Stimulated activated CD8-positive, alpha-beta memory T cell treated with anti-CD3 and anti-CD28 coated beads, Interleukin-7, amount 100 ng/mL, for 4 hours (primary cell): ENCODE measurements around the gene CDC42BPA.
A peak's percentile ranks its signal among the peaks of the same experiment; 100 is the strongest.

Experiments
- DNase-seq, 2 donors: peaks; one replicate each; pipeline ENCODE4 v3.0.0-alpha.2; 2020; ENCODE audit warnings: low read depth in 2 of 2

Gene CDC42BPA

DNA sequence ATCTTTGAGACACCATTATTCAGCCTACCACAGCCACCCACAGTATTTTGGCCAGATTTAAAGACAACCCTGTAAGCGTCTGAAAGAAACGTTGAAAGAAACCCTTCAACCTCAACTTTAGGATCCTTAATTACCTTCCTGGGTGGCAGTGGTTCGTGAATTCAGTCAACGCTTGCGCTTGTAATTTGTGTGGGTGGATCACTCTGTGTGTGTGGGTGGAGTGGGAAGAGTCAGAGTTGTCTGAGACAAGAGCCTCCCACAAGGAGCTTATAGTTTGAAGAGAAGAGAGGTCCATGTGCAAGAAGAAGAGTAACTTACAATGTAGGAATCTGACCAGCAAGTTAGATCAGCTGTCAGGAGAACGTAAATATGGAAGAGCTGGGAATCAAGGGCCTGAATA lies 369.8 kb downstream of the CDC42BPA start:
- no peak for DNase-seq

DNA sequence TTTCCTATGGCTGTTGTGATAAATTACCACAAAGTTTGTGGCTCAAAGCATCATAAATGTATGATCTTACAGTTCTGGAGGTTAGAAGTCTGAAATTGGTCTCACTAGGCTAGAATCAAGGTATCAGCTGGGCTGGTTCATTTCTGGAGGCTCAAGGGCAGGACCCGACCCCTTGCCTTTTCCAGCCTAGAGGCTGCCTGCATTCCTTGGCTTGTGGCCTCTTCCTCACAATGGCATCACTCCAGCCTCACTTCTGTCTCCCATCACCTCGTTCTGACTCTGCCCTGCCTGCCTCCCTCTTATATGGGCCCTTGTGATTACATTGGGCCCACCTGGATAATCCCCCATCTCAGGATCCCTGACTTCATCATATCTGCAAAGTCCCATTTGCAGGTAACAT lies 370.2 kb downstream of the CDC42BPA start:
- DNase-seq: no peak

DNA sequence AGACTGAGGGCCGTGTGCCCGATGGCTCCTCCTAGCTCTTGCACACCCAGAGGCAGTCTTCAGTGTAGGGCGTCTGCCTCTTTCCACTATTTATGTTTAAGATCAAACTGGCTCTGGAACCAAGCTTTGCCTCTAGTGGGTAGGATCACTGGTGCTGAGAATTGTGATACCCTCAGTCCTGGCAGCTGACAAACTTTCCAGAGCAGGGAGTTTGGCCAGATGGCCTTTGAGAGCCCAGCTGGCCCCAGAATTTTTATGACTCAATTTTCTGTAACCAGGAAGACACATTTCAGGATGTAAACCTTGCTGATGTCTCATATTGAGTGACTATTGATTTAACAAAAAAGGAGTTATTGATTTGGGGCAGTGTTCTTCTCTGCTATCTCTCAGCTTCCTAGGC lies 371.5 kb downstream of the CDC42BPA start:
- no peak for DNase-seq

DNA sequence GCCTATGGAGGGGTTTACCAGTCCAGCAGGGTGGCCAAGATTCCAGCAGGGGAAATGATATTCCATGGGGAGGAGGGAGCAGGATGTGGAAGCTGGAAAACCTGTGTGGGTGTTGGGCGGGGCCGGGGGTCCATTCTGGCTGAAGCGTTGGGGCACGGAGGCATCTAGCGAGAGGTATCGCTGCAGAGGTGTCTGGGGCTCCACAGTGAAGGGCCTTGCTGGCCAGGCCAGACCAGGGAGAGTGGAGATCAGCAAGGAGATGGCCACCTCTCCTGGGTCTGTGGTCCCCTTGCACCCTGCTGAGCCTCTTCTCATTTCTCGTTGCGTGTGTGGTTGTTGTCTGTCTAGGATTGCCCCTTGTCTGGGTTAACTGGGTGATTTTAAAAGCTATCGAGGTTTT lies 372.0 kb downstream of the CDC42BPA start:
- DNase-seq: no peak

DNA sequence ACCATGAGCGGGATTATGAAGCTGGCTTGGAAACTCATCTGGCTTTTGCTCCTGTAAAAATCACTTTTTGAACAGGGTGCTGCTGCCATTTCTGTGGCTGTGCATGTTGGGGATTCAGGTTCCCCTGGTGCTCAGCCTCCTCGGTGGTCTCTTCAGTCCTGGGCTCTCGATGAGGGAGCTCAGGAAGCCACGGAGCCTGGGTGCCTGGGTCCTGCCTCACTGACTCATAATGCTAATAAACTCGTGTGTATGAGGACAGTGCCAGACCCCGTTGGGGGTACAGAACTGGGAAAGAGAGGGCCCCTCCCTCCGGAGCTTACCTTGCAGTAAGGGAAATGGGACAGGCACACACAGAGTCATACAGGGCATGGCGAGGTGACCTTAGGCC lies 372.4 kb downstream of the CDC42BPA start:
- no peak for DNase-seq

DNA sequence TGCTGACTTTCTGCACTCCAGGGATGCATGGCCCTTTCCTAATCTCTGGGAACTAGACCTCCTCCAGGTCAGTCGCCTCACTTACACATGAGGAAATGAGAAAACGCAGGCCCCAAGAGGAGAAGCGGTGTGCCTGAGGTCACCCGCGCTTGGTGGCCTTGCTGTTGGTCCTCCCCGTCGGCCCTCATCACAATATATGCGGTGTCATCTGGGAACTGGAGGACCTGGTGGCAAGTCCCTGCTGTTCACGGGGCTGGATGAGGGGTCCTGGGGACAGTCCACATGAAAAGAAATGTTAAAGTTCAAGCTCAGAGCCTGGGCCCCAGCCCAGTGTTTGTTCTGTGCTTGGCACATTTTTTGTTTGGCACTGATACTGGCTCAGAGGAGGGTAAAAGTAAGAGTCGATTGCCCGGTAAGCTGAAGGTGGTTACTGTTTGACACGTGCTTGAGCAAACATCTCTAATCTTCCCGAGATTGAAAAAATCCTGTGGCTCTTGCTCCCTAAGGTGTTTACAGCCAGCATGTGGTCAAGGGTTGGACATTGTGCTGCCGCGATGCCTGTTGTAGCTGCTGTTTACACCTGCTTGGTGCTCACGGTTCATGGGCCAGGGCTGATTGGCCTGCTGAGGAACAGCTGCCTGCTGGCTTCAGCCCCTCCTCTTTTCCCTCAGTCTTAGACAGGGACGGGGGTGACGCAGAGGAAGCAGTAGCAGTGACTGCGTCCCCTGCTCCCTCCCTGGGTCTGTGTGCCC lies 373.0 kb downstream of the CDC42BPA start:
- DNase-seq: no peak

DNA sequence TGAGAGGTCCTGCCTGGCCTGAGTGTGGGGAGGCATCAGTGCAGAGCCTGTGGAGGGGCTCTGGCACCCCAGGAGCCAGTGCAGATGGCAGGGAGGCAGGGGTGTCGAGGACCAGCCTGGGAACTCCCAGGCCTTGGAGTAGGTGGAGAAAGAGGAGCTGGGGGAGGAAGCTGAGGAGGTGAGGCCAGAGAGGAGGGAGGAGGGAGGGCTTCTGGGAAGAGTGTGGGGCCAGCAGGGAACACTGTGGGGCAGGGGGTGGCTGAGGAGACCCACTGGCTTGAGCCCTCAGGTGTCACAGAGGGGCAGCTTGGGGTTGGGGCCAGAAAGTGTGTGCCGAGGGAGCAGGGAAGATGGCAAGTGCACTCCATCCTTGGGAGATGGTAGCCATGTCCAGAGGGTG lies 374.4 kb downstream of the CDC42BPA start:
- no peak for DNase-seq

DNA sequence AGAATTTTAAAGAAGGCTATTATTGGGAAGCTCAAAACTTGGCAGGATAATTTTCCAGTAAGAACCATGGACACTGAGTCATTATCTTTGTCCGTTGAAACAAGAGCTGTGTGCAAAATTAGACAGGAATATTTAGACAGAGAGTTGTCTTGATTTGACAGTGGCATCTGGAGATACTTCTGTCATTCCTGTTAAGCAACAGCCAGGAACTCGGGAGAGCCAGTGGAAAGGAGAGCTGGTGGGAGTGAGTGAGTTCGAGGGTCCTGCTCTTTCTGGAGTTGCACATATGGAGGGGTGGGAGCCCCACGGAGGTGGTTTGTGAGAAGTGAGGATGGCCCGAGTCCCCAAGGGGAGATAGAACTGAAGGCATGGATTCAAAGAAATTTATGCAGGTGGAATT lies 375.1 kb downstream of the CDC42BPA start:
- DNase-seq: no peak

DNA sequence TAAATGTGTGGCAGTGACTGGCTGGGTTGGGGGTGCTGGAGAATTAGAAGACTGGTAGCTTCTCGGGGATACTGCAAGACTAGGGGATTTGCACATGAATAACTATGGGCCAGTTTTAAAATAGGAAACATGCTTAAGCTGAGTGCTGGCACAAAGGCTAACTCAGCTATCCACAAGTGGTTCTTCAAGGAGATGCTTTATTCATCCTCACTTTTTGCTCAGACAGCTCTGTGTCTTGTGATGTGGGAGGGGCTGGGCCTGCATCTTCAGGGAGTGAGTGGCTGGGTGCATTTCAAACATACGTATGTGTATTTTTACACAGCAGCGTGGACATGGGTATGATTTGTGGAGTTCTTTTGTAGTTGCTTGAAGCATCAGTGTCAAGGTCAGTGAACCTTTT lies 375.9 kb downstream of the CDC42BPA start:
- no peak for DNase-seq

DNA sequence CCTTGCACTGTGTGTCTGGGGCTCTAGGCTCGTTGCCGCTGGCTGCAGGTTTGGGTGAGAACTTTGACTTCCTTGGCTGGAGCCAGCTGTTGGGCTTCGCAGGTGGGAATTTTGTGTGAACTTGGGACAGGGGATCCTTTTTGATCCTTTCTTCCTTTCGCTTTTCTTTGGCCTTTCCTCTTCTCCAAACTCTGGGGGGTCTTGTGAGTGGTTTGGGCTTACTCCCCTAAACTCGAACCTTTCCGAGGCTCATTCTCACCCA lies 377.6 kb downstream of the CDC42BPA start:
- DNase-seq: no peak

DNA sequence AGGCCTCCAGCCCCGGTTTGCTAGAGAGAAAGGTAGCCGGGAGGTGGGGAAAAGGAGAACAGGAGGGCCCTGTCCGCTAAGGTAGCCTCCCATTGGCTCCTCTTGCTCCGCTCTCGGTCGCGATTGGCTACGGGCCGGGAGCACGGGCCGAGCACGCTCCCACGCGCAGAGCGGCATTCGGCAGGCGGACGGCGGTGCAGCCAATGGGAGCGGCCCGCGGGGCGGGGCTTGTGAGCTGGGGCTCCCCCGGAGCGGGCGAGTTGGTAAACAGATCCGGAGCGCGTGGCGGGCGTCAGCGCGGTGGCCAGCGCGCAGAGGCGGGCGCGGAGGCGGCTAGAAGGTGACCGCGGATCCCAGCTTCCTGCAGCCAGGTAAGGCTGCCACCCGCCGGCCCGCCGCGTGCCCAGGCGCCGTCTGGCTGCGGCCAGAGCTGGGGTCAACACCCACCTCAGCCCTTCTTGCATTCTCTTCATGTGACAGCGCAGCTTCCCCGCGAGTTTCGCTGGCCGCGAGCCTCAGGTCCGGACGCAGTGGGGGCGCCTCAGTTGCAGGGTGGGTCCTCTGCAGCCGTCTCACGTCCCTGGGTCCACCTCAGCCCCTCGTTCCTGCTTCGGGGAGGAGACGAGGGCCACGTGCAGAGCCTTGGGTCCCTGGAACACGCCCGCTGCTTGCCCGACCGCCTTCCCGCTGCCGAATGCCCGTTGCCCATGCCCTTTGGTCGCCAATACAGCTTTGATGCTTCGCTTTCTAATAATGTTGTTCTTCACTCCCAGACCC lies 378.1 kb downstream of the CDC42BPA start, which contains the start of gene COQ8A:
Gene COQ8A, plus strand, starts transcription at position 266 of the 777 bp plus-strand sequence. CDS start 21,092 bp downstream, outside the sequence.
- DNase-seq: peak; percentile 97 to 99
